ENCODE data around the gene NHEJ1. TPM values are rescaled to one million over a fixed set of nuclear protein-coding genes. Genes with fewer than 3 reads are reported as not detected.

The NHEJ1 gene
- total RNA-seq, 1 donor, result 23.8 TPM

DNA sequence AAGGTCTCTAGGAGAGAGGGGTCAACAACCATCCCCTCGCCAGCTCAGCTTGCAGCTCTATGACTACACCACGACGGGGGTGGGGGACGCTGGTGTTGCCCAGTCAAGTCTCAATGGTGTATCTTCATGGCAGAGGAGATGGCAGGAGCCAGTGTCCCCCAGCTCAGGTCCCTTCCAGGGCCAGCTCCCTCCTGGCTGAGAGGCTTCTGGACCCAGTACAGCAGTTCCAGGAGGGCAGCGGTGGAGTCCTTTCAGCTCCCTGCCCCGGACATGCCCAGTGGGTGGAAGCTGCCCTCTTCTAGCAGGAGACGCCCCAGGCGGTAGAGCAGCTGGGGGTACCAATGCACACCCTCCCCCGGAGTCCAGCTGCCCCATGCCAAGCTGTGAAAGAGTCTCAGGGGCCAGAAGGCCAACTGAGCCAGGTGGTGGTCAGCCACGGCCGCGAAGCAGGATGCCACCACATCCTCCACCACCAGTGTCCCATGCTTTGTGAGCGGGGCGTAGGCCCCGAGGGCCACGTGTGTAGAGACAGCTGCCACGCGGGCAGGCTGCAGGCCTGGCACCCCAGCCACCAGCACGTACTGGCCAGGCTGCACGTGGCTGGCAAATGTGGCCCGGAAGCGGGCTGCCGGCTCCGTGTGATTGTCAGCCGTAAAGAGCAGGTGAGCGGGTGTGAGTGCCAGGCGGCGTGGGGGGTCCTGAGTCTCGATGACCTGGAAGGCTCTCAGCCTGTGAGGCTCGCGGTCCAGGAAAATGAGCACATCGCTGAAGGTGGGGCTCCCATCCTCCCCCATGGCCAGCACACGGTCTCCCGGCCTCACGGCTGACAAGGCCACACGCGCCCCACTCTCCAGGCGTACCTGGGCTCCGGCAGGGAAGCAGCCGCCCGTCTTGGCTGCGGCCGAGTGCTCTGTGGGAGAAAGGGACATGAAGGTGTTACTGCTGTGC, 105.4 kb downstream of the NHEJ1 start:
- no peak overlapping the region for H3K4me3 ChIP-seq (ENCODE audit: low read depth, low read length)
- no peak for DNase-seq (ENCODE audit: low read depth)
- TF ChIP-seq, protein P1, sequence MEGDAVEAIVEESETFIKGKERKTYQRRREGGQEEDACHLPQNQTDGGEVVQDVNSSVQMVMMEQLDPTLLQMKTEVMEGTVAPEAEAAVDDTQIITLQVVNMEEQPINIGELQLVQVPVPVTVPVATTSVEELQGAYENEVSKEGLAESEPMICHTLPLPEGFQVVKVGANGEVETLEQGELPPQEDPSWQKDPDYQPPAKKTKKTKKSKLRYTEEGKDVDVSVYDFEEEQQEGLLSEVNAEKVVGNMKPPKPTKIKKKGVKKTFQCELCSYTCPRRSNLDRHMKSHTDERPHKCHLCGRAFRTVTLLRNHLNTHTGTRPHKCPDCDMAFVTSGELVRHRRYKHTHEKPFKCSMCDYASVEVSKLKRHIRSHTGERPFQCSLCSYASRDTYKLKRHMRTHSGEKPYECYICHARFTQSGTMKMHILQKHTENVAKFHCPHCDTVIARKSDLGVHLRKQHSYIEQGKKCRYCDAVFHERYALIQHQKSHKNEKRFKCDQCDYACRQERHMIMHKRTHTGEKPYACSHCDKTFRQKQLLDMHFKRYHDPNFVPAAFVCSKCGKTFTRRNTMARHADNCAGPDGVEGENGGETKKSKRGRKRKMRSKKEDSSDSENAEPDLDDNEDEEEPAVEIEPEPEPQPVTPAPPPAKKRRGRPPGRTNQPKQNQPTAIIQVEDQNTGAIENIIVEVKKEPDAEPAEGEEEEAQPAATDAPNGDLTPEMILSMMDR (IDR thresholded peaks at IDR 0.05; ENCODE audit: insufficient read depth, low read length), result no peak

DNA sequence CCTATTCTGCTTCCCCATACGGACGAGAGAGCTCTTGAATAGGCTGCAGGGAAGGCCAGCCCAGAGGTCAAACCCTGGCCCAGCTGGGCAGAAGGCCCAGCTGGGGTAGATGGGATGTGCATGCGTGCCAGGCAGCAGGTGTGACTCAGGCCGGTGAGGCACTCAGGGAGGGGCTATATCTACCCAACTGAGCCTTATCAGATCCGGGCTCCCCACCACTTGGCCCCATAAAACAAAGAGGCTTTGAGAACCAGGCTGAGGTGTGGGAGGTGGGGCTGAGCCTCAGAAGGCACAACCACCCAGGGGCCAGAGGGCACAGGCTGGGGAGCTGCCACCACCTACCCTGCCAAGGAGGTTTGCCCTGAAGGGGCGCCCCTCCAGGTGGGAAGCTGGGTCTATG, 111.3 kb downstream of the NHEJ1 start:
- TF ChIP-seq, protein P1 (IDR thresholded peaks at IDR 0.05; ENCODE audit: insufficient read depth, low read length), result no peak
- DNase-seq (ENCODE audit: low read depth), result no peak
- no peak overlapping the region for H3K4me3 ChIP-seq (ENCODE audit: low read depth, low read length)

DNA sequence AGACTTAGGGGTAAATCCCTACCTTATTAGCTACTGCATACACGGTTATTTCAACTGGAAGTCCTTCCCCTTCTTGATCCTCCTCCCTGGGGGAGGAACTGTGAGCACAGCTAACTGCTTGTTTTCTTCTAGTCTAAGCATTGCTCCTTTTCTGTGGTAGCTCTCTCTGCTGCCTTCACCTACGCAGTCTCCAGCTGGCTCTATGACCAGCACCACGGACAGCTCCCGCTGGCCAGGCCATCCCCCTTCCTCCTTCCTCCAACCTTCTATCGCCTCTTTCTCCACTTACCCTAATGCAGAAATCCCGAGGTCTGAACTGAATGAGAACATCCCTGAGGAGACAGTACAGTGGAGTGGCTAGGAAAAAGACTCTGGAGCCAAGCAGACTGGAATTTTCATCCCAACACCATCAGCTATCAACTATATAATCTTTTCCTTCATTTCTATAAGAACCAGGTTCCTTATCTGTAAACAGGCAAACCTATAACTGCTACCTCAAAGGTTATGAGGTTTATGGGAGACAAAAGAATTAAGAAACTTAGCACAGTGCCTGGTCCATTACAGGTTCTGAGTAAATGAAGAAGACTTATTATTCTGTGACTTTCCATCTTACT, 114.6 kb downstream of the NHEJ1 start:
- TF ChIP-seq, protein P1 (IDR thresholded peaks at IDR 0.05; ENCODE audit: insufficient read depth, low read length), result no peak
- DNase-seq (ENCODE audit: low read depth), result peak; percentile 45
- no peak overlapping the region for H3K4me3 ChIP-seq (ENCODE audit: low read depth, low read length)

- TF ChIP-seq, protein P1 (IDR thresholded peaks at IDR 0.05; ENCODE audit: insufficient read depth, low read length), result no peak
- DNase-seq (ENCODE audit: low read depth), result no peak
- no peak overlapping the region for H3K4me3 ChIP-seq (ENCODE audit: low read depth, low read length)
Observed at GRCh38 chr2:219042750-219043149, 117.9 kb downstream of the NHEJ1 start.

DNA sequence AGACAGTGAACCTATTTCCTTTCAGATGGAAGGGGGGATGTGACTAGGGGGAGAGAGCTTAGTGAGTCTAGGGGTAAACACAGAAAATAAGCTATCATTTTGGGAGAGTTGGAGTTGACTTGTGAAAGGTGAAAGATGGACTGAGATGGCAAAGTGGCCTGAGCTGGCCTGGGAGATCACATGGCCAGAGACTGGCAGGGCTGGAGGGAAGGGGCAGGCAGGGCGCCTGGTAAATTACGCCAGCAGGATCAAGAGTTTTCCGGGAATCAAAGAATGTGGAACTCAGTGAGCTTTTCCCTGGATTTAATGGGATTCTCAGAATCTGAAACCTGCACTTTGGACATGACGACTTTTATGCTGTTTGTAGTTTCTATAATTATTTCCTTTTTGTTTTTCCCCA, 118.5 kb downstream of the NHEJ1 start:
- H3K4me3 ChIP-seq (ENCODE audit: low read depth, low read length), result no peak overlapping the region
- TF ChIP-seq, protein P1 (IDR thresholded peaks at IDR 0.05; ENCODE audit: insufficient read depth, low read length), result no peak
- DNase-seq (ENCODE audit: low read depth), result no peak

- H3K4me3 ChIP-seq (ENCODE audit: low read depth, low read length), result peak within 1 kb of the TSS; percentile 66
- DNase-seq (ENCODE audit: low read depth), result peak; percentile 50
- TF ChIP-seq, protein P1 (IDR thresholded peaks at IDR 0.05; ENCODE audit: insufficient read depth, low read length), result no peak
Observed at GRCh38 chr2:219041252-219041651, 119.4 kb downstream of the NHEJ1 start, which contains the start of gene CFAP65. Gene CFAP65 (minus strand): TSS chr2:219041516. CDS start chr2:219039048, 2,468 bp downstream.
